SHP77 treated with DMSO at 0.1 percent for 48 hours (cell line): ENCODE results near the gene PXT1.
"Not testable (repeated sequence)": the region's sequence is repeated elsewhere in the genome, so short reads cannot be mapped to it uniquely, and the experiment has no call there.

Source experiments
- DNase-seq: peaks from one replicate; lab custom pipeline; 2025; lab: John Stamatoyannopoulos, UW

The PXT1 gene

DNA sequence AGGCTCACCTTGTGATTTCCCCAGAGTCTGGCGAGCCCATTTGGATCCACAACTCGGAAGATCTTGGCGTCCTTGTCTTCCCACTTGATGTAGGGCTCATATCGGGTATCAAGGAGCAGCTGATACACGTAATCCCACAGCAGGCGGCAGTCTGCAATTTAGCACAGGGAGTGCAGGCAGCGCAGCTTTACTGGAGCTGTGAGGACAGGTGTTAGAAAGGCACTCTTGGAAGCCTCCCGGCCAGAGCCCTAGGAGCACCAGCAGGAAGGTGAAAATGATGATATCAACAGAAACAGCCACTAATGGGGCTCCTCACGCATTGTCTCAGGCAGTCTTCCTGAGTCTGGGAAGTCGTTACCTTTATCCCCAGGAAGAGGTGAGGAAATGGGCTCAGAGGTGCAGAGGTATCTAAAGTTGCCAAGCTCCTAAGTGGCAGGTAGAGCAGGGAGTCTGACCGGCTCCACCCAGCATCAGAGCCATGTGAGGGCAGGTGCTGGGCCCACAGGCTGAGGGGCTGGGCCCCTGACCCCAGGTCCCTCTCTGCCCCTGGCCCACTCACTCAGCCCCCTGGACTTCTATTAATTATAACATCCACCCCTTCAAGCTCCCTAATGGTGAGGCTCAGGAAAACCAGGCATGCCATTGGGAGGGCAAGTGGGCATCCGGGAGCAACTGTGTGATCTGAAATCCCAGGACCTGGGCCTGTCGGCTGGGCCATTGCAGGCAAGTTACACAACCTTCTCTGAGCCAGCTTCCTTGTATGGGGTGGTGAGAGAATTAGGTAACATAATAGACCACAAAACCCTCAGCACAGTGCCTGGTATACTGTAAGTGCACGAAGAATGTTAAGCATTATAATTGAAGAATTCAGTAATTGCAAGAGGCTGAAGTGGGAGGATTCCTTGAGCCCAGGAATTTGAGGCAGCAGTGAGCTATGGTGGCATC is 73.5 kb downstream of the PXT1 start:
- DNase-seq = peak; percentile 38

DNA sequence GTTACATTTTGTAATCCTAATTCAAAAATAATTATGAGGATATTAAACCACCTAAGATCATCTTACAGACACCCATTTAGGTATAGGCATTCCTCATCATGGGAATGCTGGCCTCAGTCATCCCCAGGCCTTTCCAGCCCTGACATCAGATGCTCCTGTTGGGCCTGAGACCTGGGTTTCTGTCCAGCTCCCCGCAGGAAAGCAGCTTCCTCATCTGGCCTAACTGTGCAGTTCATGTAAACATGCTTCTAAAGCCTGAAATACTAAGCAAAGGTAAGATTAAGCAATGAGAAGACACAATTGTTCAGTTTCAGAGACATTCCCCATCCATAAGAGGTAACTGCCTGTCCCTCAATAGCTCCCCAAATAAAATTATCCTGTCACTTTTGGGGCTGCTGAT is 74.2 kb downstream of the PXT1 start:
- DNase-seq = no peak

DNA sequence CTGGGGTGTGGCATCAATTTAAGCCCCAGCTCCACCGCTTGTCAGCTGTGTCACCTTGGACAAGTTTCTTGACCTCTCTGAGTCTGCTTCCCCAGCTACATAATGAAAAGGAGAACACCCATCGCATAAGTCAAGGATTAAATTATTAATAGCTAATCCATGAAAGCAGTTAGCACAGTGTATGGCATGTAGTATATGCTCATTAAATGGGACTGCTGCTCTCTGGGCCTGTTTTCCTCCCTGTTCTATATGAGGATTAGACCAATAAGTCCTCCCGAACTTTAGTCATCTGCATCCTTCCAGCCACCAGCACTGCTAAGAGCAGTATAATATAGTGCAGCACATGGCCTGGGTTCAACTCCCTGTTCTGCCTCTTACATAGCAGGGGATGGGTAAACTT is 74.9 kb downstream of the PXT1 start:
- DNase-seq = no peak

DNA sequence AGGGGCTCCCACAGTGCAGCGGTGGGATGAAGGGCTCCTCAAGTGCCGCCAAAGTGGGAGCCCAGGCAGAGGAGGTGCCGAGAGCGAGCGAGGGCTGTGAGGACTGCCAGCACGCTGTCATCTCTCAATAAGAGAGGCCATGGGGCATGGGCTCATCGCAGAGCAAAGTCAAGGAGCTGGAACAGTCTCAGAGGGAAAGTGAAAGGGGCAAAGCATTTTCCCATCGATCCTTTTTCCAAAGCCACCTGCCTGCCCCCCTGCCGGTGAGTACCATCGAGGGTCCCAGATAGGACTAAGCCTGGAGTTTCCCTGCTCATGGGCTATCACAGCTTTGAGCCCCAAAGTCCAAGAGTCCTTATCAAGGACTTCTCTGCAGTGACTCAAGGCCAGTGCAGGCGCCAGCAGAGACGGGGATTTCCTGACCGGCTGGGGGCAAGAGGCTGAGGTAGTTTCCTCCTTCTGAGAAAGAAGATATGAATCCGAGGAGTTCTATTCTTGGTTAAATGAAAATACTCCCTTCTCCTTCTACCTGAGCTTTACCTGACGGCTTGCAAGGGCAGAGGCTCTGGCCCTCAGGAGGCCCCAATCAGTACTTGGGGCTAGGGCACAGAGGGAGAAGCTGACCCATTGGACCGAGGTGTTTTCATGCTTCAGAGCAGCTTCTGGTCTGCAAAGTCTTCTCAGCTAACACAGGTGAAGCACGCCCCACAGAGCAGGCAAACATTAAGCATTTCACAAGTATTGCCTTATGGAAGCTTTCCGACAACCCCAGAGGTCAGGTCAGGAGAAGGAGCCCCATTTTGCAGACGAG is 77.8 kb downstream of the PXT1 start:
- no peak for DNase-seq

DNA sequence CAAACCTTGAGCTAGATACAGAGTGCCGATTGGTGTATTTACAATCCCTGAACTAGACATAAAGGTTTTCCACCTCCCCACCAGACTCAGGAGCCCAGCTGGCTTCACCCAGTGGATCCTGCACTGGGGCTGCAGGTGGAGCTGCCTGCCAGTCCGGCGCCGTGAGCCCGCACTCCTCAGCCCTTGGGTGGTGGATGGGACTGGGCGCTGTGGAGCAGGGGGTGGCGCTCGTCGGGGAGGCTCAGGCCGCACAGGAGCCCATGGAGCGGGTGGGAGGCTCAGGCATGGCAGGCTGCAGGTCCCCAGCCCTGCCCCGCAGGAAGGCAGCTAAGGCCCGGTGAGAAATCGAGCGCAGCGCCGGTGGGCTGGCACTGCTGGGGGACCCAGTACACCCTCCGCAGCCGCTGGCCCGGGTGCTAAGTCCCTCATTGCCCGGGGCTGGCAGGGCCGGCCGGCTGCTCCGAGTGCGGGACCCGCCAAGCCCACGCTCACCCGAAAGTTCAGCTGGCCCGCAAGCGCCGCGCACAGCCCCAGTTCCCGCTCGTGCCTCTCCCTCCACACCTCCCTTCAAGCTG is 78.5 kb downstream of the PXT1 start:
- not testable (repeated sequence) for DNase-seq

DNA sequence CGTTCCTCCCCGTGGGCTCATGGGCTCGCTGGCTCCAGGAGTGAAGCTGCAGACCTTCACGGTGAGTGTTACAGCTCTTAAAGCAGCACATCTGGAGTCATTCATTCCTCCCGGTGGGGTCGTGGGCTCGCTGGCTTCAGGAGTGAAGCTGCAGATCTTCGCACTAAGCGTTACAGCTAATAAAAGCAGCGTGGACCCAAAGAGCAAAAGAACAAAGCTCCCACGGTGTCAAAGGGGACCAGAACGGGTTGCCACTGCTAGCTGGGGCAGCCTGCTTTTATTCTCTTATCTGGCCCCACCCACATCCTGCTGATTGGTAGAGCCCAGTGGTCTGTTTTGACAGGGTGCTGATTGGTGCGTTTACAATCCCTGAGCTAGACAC is 79.3 kb downstream of the PXT1 start:
- not testable (repeated sequence) for DNase-seq

DNA sequence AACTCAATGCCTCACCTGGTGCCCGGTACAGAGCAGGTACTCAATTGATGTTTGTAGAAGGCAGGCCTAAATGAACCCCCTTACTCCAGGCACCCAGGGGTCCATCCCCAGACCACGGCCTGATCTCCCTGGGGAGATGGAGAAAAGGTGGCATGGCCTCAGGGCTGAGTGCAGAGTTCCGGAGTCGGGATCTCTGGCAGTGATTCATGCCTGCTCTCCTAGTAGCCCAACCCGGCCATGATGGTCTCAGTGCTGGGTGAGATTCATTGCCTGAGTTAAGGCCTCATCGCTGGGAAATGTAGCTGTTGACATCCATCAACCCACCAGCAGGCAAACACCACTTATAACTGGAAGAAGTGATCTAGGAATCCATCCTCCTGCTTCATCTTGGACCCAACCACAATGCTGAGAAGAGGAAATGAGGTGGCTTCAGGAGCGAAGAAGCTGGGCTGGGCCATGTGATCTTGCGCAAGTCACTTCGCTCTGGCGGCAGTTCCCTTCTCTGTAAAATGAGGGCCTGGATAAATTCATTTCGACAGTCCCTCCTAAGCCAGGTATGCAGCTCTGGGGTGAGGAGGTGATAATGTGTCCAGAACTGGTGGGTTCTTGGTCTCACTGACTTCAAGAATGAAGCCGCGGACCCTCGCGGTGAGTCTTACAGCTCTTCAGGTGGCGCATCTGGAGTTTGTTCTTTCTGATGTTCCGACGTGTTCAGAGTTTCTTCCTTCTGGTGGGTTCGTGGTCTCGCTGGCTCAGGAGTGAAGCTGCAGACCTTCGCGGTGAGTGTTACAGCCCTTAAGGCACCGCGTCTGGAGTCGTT is 79.9 kb downstream of the PXT1 start:
- no peak for DNase-seq

DNA sequence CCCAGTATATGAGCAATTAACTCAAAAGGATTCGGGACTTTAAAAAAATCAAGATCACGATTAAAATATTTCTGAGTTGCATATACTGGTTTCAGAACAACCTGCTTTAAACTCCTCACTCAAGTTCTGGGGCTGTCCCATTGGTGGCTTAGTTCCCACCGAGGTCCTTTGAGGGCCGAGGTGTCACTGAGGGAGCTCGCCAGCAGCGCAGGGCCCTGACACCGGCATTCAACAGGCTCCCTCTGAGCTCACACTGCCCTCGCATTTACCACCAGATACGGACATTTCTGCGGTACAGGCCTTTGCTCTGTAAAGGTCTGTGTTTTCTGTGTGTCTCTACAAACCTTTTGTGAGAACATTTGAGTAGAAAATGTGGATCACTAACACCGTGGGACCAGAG is 81.6 kb downstream of the PXT1 start:
- DNase-seq = no peak

DNA sequence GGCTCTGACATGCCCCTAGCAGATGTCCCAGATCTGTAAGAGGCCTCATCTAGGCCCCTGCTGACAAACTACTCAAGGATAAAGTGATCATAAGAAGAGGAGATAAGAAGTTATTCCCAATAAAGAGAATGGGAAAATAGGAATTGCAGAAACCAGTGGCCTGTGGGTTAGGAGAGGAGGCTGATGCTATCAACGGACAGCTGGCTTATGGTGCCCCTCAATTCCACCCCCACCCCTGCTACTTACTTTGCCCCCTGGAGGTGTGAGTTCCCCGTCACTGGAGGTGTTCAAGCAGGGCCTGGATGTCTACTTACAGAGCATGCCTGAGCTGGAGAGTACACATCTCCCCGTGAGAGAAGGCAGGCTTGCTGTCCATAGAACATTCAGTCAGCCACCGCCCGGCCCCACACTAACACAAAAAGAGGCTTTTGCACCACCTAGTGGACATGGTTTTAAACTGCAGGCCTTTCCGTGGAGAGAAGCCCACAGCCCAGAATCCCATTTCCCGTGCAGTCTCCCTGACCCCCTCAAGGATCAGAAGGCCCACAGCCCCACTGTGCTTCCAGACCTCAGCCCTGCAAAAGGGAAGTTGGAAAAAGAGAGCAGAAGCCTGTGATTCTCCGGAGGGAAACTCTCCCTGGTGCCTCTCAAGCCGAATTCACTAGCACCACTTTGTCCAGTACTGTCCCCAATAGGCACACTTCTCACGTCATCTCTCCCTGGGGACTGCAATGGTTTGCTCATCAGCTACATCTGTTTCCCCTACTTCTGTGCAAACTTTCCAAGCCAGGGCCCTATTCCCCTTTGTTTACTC is 82.2 kb downstream of the PXT1 start:
- peak; percentile 33 for DNase-seq

DNA sequence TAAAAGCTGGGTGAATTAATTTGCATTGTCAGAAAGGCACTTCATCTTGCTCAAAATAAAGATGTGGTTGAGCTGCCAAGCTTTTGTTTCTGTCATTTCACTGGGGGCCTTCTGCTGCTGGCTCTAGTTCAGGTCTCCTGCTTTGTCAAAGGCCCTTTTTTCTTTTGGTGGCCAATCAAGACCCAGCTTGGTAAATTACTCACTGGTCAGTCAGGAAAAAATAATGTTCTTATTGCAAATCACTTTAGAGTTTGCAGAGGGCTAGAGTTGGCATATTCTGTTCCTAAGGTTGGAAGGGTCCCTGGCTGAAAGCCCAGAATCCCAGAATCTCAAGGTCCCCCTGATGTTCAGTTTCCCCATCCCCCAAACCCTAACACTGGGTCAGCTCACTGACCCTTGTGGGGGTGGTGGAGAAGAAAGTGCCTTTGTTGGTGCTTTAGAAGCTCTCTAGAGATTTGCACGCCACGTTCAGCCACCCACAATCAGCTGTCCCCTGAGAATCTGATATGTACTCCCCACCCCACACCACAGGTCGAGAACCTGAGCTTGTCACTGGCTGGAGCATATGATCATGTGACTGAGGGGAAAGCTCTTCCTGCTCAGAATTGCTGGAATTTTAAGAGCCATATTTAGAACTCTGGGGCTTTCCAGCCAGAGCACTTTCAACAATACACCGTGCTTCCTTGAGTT is 84.3 kb downstream of the PXT1 start:
- DNase-seq = no peak

DNA sequence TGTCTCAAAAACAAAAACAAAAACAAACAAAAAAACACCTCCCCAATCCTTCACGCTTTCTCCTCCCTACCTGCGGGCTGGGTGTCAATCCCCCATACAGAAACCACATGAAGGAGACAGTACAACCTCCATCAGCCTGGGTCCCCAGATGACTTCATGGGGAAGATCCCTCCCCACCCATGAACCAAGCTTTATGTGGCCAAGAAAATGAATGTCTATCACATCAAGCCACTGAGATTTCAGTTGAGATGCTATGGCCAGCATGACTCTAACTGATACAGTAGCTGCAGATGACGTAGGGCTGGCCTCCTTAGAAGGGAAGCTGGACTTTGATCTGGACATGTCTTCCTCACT is 84.8 kb downstream of the PXT1 start:
- no peak for DNase-seq

DNA sequence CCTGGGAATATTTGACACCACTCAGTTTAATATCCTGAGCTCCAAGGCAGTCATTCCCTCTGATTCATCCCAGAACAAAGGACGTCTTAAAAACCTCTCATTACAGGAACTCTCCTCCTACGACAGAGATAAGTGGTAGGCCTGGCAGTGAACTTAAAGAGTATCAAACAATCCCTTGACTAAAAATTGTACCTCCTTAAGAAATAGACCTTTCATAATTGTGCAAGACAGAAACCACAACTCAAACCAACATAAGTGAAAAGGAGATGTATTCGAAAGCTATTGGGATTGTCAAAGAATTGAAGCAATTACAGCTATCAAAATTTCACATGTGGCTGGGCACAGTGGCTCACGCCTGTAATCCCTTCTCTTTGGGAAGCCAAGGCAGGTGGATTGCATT is 86.8 kb downstream of the PXT1 start:
- DNase-seq = no peak

DNA sequence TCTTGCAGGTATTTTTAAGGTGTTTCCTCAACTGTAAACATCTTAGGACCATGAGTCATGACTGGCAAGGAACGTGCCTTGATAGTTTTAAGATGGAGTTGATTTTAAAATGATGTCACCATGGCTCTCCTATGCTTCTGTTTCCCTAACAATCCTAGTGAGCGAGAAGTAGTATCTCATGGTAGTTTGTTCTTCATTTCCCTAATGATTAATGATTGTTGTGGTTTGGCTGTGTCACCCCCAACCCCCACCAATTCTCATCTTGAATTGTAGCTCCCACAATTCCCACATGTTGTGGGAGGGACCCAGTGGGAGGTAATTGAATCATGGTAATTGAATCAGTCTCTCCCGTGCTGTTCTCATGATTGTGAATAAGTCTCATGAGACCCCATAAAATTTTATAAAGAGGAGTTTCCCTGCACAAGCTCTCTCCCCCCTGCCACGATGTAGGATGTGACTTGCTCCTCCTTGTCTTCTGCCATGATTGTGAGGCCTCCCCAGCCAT is 89.2 kb downstream of the PXT1 start:
- DNase-seq = no peak

DNA sequence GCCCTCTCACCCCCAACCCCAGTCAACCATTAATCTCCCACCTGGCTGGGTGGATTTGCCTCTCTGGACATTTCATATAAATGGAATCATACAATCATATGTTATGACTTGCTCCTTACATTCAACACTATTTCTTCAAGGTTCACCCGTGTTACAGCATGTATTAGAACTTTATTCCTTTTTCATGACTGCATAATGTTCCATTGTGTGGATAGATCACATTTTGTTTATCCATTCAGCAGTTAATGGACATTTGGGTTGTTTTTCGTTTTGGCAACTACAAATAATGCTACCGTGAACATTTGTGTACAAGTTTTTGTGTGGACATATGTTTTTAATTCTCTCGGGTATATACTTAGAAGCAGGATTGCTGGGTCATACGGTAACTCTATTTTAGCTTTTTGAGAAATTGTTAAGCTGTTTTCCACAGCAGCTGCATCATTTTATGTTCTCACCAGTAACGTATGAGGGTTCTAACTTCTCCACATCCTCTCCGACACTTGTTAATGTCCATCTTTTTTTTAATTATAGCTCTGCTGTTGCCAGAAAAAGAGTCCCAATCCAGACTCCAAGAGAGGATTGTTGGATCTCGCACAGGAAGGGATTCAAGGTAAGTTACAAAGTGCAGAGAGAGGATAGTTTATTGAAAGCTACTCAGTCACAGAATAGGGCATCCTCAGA is 90.0 kb downstream of the PXT1 start:
- DNase-seq = no peak

DNA sequence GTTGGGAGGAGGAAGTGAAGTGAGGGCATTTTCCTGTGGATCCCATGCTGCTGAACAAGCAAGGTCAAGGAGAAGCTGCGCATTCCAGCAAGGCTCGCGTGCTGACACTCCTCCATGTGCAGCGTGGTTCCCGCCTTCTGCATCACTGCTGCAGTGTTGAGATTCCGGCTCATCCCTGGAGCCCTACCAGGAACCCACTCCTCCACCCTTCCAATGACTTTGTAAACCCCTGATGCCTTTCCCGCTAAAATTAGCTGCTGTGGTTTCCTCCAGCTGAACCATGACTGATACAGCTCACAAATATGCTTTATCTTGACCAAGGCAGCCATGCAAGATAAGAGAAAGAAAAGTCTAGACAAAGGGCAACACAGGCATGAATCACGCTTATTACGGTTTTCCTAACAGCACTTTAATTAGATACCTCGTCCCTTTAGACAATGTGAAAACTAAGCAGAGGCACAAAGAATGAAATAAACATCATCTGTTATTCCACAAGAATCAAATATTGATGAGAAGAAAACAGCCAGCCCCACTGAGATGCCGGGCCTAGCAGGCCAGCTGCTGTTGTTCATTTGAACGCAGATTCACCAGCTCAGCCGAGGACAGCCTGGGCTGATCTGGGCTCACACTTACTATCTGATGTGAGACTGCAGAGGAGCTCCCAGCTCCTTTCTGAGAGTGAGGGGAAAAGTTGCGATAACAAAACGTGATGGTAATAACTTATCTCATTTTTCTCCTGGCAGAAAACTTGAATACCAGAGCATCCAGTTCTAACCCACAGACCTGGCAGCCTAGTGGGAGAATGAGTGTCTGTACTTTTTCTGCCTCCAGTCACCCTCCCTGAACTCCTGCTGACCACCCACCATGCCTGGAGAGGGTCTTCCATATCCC is 91.7 kb downstream of the PXT1 start:
- DNase-seq = no peak

DNA sequence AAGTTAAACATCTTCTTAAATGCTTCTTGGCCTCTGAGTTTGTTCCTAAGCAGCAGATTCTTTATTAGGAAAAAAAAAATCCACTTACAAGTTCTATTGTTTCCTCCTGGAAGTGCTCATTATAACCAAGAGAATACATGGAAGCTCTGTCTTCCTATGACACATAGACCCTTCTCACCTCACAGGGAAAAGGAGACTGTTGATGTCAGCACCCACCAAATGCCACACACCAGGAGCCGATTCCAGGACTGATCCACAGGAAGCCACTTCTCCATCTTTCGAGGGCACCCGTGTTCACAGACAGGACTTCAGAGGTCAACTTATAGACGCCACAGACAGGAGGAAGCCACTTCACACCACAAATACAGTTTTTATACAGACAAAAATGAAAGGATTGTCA is 92.6 kb downstream of the PXT1 start:
- DNase-seq = no peak

DNA sequence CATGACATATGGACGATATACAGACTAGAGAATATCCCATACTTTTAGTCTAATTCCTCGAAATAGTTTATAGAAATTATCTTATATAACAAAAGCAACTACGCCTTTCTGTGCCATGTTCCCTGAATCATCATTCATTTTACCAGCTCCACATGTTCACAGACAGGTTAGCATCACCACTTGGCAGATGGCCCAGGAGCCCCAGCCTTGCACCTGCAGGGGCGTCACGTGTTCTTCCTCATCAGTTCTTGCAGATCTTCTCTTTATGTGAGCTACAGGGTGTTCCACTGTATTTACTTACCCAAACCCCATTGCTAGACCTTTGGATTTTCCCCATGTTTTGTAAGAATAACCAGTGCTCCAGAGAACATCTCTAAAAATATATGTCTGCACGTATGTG is 93.4 kb downstream of the PXT1 start:
- peak; percentile 90 for DNase-seq

DNA sequence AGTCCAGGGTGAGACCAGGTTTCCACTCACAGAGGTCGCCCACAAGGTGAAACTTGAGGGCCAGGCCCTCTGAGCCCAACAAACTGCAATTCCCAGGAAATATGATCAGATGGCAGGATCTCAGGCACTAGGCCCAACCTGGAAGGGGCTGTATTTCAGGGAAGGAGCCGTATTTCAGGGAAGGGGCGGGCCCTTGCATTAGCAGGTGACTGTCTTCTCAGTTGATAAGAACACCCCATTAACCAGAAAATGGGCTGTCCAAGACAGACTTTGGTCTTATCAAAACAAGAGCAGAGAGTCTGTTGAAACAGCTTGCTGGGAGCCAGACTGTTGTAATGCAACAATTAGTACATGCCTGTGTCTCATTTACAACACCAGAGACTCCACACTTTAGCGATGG is 95.0 kb downstream of the PXT1 start:
- no peak for DNase-seq
